CD14-positive monocyte (primary cell): Measurements from ENCODE around the gene C9orf50. TPM values are rescaled to one million over a fixed set of nuclear protein-coding genes. Genes with fewer than 3 reads are reported as not detected.

Experiments
- DNase-seq, 3 donors: peaks; one replicate each; pipeline ENCODE4 v3.0.0-alpha.2; 2011 to 2022
- H2AFZ ChIP-seq: 2 replicates; pipeline ENCODE4 v1.6.0; 2012; ENCODE audit warnings: mild to moderate bottlenecking, low read depth, low read length, inconsistent platforms; ENCODE audit not compliant: insufficient read depth, poor library complexity, severe bottlenecking
- H3K27ac ChIP-seq, 2 donors: 1 replicate in 1 of 2; 2 replicates in 1 of 2; pipeline ENCODE4 v1.5.1; 2012 to 2013; ENCODE audit warnings: low read length in 2 of 2, control low read depth in 1 of 2, inconsistent platforms in 1 of 2, low read depth in 1 of 2, mild to moderate bottlenecking in 1 of 2
- H3K27me3 ChIP-seq, 2 donors: one replicate each; pipeline versions ENCODE4 v1.6.0 to v1.6.1; 2011 to 2013; ENCODE audit warnings: low read length in 2 of 2; ENCODE audit not compliant: control insufficient read depth in 2 of 2, insufficient read depth in 2 of 2
- H3K36me3 ChIP-seq, 2 donors: replicated peaks in 1 of 2; 1 replicate in 1 of 2; 2 replicates in 1 of 2; pipeline versions ENCODE4 v1.5.1 to v1.6.1; 2012 to 2013; ENCODE audit warnings: low read length in 2 of 2, control low read depth in 1 of 2, inconsistent platforms in 1 of 2, mild to moderate bottlenecking in 1 of 2; ENCODE audit not compliant: insufficient read depth in 2 of 2, control insufficient read depth in 1 of 2
- H3K4me1 ChIP-seq, 2 donors: 1 replicate in 1 of 2; 2 replicates in 1 of 2; pipeline versions ENCODE4 v1.5.1 to v1.6.1; 2012 to 2013; ENCODE audit warnings: low read length in 2 of 2, control low read depth in 1 of 2, inconsistent platforms in 1 of 2, mild to moderate bottlenecking in 1 of 2, moderate library complexity in 1 of 2; ENCODE audit not compliant: insufficient read depth in 2 of 2, control insufficient read depth in 1 of 2
- H3K4me2 ChIP-seq: replicated peaks from 2 replicates; pipeline ENCODE3; 2012; ENCODE audit warnings: low read length, moderate library complexity, mild to moderate bottlenecking; ENCODE audit not compliant: poor library complexity, severe bottlenecking; ENCODE audit errors: extremely low read depth
- H3K4me3 ChIP-seq, 3 experiments: fragments of 200-600 bp in 1 of 3; sonication (generic) in 1 of 3; replicated peaks in 1 of 3; 1 replicate in 2 of 3; 2 replicates in 1 of 3; pipeline ENCODE4 v1.5.1; 2011 to 2013; ENCODE audit warnings: low read length in 3 of 3, mild to moderate bottlenecking in 3 of 3, control low read depth in 2 of 3, low read depth in 2 of 3, inconsistent platforms in 1 of 3, moderate library complexity in 1 of 3
- H3K79me2 ChIP-seq: 2 replicates; pipeline ENCODE4 v1.6.0; 2012; ENCODE audit warnings: mild to moderate bottlenecking, control low read depth, inconsistent platforms, low read length, moderate library complexity; ENCODE audit not compliant: insufficient read depth
- H3K9ac ChIP-seq: 2 replicates; pipeline ENCODE4 v1.6.0; 2017; ENCODE audit warnings: low read length, mild to moderate bottlenecking; ENCODE audit not compliant: insufficient read depth, poor library complexity, severe bottlenecking
- H3K9me3 ChIP-seq, 2 donors: replicated peaks in 1 of 2; 1 replicate in 1 of 2; 2 replicates in 1 of 2; pipeline versions ENCODE4 v1.5.1 to v1.6.1; 2012 to 2013; ENCODE audit warnings: low read length in 2 of 2, control low read depth in 1 of 2; ENCODE audit not compliant: control insufficient read depth in 1 of 2, insufficient read depth in 1 of 2
- H4K20me1 ChIP-seq: 2 replicates; pipeline ENCODE4 v1.6.0; 2012; ENCODE audit warnings: mild to moderate bottlenecking, low read length, control low read depth, moderate library complexity; ENCODE audit not compliant: insufficient read depth
- H3K27ac Mint-ChIP-seq, 7 donors: one replicate each; pipeline ENCODE4 v1.8.0; 2020; ENCODE audit warnings: mild to moderate bottlenecking in 7 of 7, mixed read lengths in 7 of 7, moderate library complexity in 6 of 7, inconsistent platforms in 2 of 7
- H3K27me3 Mint-ChIP-seq, 3 donors: one replicate each; pipeline ENCODE4 v1.8.0; 2021 to 2022; ENCODE audit warnings: low read depth in 3 of 3, mild to moderate bottlenecking in 3 of 3, mixed read lengths in 3 of 3, moderate library complexity in 3 of 3, inconsistent platforms in 1 of 3
- H3K36me3 Mint-ChIP-seq, 2 donors: one replicate each; pipeline ENCODE4 v1.8.0; 2020; ENCODE audit warnings: mixed read lengths in 2 of 2, inconsistent platforms in 1 of 2, mild to moderate bottlenecking in 1 of 2
- H3K4me1 Mint-ChIP-seq: one replicate; pipeline ENCODE4 v1.8.0; 2020; ENCODE audit warnings: mild to moderate bottlenecking, mixed read lengths
- H3K4me3 Mint-ChIP-seq, 2 donors: one replicate each; pipeline ENCODE4 v1.8.0; 2020; ENCODE audit warnings: mild to moderate bottlenecking in 2 of 2, mixed read lengths in 2 of 2, moderate library complexity in 1 of 2
- H3K9me3 Mint-ChIP-seq, 7 donors: one replicate each; pipeline ENCODE4 v1.8.0; 2020 to 2022; ENCODE audit warnings: mixed read lengths in 7 of 7, mild to moderate bottlenecking in 6 of 7, moderate library complexity in 6 of 7, inconsistent platforms in 2 of 7
- CTCF ChIP-seq: fragments of 200-600 bp; IDR thresholded peaks from one replicate; pipeline ENCODE4 v1.8.0; 2022; ENCODE audit warnings: antibody characterized with exemption, mild to moderate bottlenecking
- WGBS: methylation state at CpG from one replicate; pipeline ENCODE4 v1.1.5; 2013; ENCODE audit warnings: missing lambda C conversion rate; ENCODE audit not compliant: insufficient coverage; 5-methylcytosine and 5-hydroxymethylcytosine counted together
- intact Hi-C, 2 donors: fragments of 100-400 bp; cut with micrococcal nuclease; formaldehyde crosslinking; loops; one replicate each; pipeline versions ENCODE4 v1.15.0 to v1.15.1; 2023
- polyA plus RNA-seq, 3 donors: library from polyadenylated mRNA; depleted of rRNA in 1 of 3; unstranded in 2 of 3; stranded (reverse) in 1 of 3; fragments of 300-500 nt in 2 of 3; fragments of >200 nt in 1 of 3; fragmentation: Illumina TruSeq in 2 of 3; gene quantifications; 1 replicate in 2 of 3; 2 replicates in 1 of 3; pipeline ENCODE4 v1.2.3, GENCODE V29; 2012 to 2021

The C9orf50 gene
- polyA plus RNA-seq, 3 donors: not detected

GRCh38 chr9:129639756-129640085, 18.8 kb upstream of the C9orf50 start:
- H3K4me3 ChIP-seq: no peak overlapping the region
- H3K27ac ChIP-seq: no peak overlapping the region
- intact Hi-C loops: loop anchor here (5.0 kb wide), 2 partner anchors 93 to 153 kb away; no protein-coding TSS in a partner anchor
- H3K4me2 ChIP-seq: no peak overlapping the region
- peaks cover 0 to 12% (median 0%) of the 10 kb centered on the region in 3 donors for H3K27me3 Mint-ChIP-seq
- H3K27ac Mint-ChIP-seq: no peak overlapping the region
- no peak overlapping the region for H2AFZ ChIP-seq
- H3K36me3 Mint-ChIP-seq: peaks cover 27 to 41% of the 10 kb centered on the region in 2 donors
- no peak overlapping the region for H3K4me3 Mint-ChIP-seq
- no peaks in the 10 kb centered on the region for H3K9me3 ChIP-seq
- 94% methylated on average over 11 of the region's 12 CpGs for WGBS
- H3K27me3 ChIP-seq: no peaks in the 10 kb centered on the region
- H4K20me1 ChIP-seq: peaks cover 64% of the 10 kb centered on the region
- peaks cover 29% of the 10 kb centered on the region for H3K79me2 ChIP-seq
- peaks cover 41 to 47% of the 10 kb centered on the region in 2 donors for H3K36me3 ChIP-seq
- no peak overlapping the region for H3K9ac ChIP-seq
- no peak for DNase-seq
- H3K4me1 ChIP-seq: peaks cover 19 to 29% of the 10 kb centered on the region in 2 donors
- no peak for TF ChIP-seq CTCF
- H3K9me3 Mint-ChIP-seq: no peaks in the 10 kb centered on the region
- H3K4me1 Mint-ChIP-seq: peaks cover 29% of the 10 kb centered on the region

GRCh38 chr9:129639034-129639630, 18.2 kb upstream of the C9orf50 start:
- Mint-ChIP-seq H3K36me3 (peaks cover 28 to 47% of the 10 kb centered on the region in 2 donors), H3K27me3 (peaks cover 0 to 10% (median 0%) of the 10 kb centered on the region in 3 donors), H3K27ac (no peak overlapping the region), H3K9me3 (no peaks in the 10 kb centered on the region), H3K4me3 (no peak overlapping the region), H3K4me1 (peaks cover 29% of the 10 kb centered on the region)
- Histone ChIP-seq H3K9me3 (no peaks in the 10 kb centered on the region), H3K36me3 (peaks cover 45 to 53% of the 10 kb centered on the region in 2 donors), H3K4me1 (peaks cover 19 to 29% of the 10 kb centered on the region in 2 donors), H3K27ac (no peak overlapping the region), H3K79me2 (peaks cover 29% of the 10 kb centered on the region), H2AFZ (no peak overlapping the region), H3K27me3 (no peaks in the 10 kb centered on the region), H4K20me1 (peaks cover 70% of the 10 kb centered on the region), H3K4me2 (no peak overlapping the region), H3K9ac (no peak overlapping the region), H3K4me3 (no peak overlapping the region)
- intact Hi-C loops: no loop called here
- 97% methylated on average over 15 of the region's 17 CpGs for WGBS
- no peak for DNase-seq
- no peak for TF ChIP-seq CTCF
